ENCODE results near the gene RBBP8.
"Not testable (repeated sequence)": the region's sequence is repeated elsewhere in the genome, so short reads cannot be mapped to it uniquely, and the experiment has no call there.

The RBBP8 gene

GRCh38 chr18:22928339-22928738, 4.8 kb upstream of the RBBP8 start:
- H3K9me3 Mint-ChIP-seq: no peaks in the 10 kb centered on the region
- H3K36me3 Mint-ChIP-seq (ENCODE audit: low read depth): no peaks in the 10 kb centered on the region
- H3K27ac Mint-ChIP-seq: no peak overlapping the region
- H3K27me3 Mint-ChIP-seq: peaks cover 4% of the 10 kb centered on the region
- peaks cover 9% of the 10 kb centered on the region for H3K4me1 Mint-ChIP-seq (ENCODE audit: low read depth)
- no peak for DNase-seq
- H3K4me3 Mint-ChIP-seq: no peak overlapping the region

- no peak overlapping the region for H3K4me3 Mint-ChIP-seq
- H3K9me3 Mint-ChIP-seq: no peaks in the 10 kb centered on the region
- H3K27ac Mint-ChIP-seq: no peak overlapping the region
- H3K4me1 Mint-ChIP-seq (ENCODE audit: low read depth): peaks cover 18% of the 10 kb centered on the region
- H3K27me3 Mint-ChIP-seq: no peaks in the 10 kb centered on the region
- H3K36me3 Mint-ChIP-seq (ENCODE audit: low read depth): peaks cover 15% of the 10 kb centered on the region
- peak; percentile 79 for DNase-seq
These were observed 2.9 kb upstream of the RBBP8 start for GRCh38 chr18:22930089-22930713.

DNA sequence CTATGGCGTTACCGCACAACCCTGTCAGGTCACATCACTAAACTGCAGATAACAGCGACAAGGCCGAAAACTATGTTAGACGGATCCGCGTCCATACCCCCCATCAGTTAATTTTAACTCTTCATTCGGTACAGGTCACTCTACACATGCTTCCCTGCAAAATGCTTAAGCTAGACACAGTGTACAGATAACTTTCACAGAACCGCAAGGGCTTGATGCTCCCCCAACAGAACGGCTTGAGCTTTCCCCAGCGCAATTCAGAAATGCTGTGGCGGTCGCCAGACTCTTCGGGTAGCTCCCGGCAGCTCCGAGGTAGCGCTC, 283 bp upstream of the RBBP8 start:
- Mint-ChIP-seq H3K36me3 (ENCODE audit: low read depth) (peaks cover 35% of the 10 kb centered on the region), H3K4me3 (peak overlapping the region; percentile 91), H3K27ac (peak overlapping the region; percentile 81), H3K27me3 (no peaks in the 10 kb centered on the region), H3K4me1 (ENCODE audit: low read depth) (peaks cover 22% of the 10 kb centered on the region), H3K9me3 (no peaks in the 10 kb centered on the region)
- DNase-seq: no peak

DNA sequence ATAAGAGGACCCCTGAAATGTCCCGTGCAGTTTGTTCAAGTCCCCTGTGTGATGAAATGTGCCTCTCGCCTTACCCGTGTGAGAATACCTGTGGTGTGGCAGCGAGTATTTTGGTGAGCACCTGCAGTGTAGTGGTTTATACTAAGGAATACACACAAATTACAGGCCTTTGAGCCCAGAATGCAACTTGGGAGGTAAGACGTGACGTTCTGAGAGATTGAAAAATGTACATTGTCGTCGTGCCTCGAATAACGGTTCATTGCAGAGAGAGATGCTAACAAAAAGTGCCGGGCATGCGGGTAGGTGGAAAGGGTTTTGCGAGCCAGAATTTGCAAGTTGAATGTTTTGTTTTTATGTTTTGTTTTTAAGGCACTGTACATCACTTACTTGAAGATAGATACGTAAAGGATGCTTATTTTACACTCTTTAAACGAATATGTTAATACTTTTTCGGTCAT, 867 bp downstream of the RBBP8 start:
- Mint-ChIP-seq H3K4me1 (ENCODE audit: low read depth) (peaks cover 22% of the 10 kb centered on the region), H3K27me3 (no peaks in the 10 kb centered on the region), H3K4me3 (peak overlapping the region; percentile 91), H3K27ac (peak overlapping the region; percentile 97), H3K36me3 (ENCODE audit: low read depth) (peaks cover 46% of the 10 kb centered on the region), H3K9me3 (no peaks in the 10 kb centered on the region)
- DNase-seq: no peak

DNA sequence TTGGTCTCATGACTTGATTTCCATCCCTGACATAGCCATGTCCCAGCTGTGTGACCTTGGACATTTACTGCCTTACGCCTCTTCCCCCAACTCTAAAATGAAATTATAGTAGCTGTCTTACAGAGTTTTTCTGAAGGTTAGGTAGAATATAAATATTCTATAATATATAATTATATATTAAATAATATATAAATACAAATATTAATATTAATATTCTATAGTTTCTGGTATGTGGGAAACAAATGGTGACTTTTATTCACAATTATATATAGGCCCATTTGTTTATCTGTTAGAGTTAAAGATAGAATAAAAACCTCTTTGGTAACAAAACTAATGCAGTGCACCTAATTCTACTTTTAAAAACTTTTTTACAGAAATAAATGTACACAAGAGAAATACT, 1.7 kb downstream of the RBBP8 start:
- DNase-seq: no peak
- Mint-ChIP-seq H3K9me3 (no peaks in the 10 kb centered on the region), H3K27me3 (no peaks in the 10 kb centered on the region), H3K36me3 (ENCODE audit: low read depth) (peaks cover 54% of the 10 kb centered on the region), H3K4me3 (peak overlapping the region; percentile 91), H3K4me1 (ENCODE audit: low read depth) (peaks cover 20% of the 10 kb centered on the region), H3K27ac (peak overlapping the region; percentile 57)

GRCh38 chr18:22935431-22935830, 2.3 kb downstream of the RBBP8 start:
- H3K4me3 Mint-ChIP-seq: peak overlapping the region; percentile 67

DNA sequence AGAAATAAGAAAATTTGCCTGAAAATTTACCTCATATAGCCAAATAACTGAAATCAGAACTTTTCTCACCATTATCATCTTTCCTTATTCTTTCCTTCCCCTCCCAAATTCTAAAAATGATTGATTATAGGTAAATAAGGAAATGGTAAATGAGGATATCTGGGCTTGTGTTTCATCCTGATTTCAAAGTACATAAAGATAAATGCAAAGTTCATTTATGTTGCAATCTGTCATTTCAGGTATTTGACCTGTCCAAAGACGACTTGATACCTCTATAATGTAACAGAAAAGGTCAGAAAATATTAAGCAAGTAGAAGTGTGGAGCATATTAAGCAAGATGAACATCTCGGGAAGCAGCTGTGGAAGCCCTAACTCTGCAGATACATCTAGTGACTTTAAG, 3.4 kb downstream of the RBBP8 start:
- Mint-ChIP-seq H3K4me1 (ENCODE audit: low read depth) (peaks cover 20% of the 10 kb centered on the region), H3K27ac (no peak overlapping the region), H3K9me3 (no peaks in the 10 kb centered on the region), H3K4me3 (no peak overlapping the region), H3K36me3 (ENCODE audit: low read depth) (peaks cover 63% of the 10 kb centered on the region), H3K27me3 (no peaks in the 10 kb centered on the region)
- no peak for DNase-seq

More at GRCh38 chr18:22935431-22935830, 2.3 kb downstream of the RBBP8 start:
- Mint-ChIP-seq H3K36me3 (ENCODE audit: low read depth) (peaks cover 58% of the 10 kb centered on the region), H3K27ac (no peak overlapping the region), H3K4me1 (ENCODE audit: low read depth) (peaks cover 20% of the 10 kb centered on the region), H3K9me3 (no peaks in the 10 kb centered on the region), H3K27me3 (no peaks in the 10 kb centered on the region)
- DNase-seq: no peak

DNA sequence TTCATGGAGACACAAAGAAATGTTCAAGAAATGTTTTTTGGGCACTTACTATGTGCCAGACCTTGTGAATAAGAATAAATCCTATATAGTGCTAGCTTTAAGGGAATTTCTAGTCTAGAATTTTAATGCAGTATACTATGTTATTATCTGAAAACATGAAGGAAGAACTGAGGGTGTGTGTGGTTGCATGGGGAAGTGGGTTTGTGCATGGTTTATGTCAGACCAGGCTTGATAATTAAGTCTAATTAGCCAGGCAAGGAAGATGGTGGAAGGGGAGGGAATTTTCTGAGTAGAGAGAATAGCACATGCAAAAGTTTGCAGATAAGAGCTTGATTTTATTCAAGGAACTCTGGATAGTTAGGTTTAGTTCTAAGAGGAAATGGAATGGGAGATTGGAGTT, 6.5 kb downstream of the RBBP8 start:
- Mint-ChIP-seq H3K27ac (no peak overlapping the region), H3K9me3 (no peaks in the 10 kb centered on the region), H3K36me3 (ENCODE audit: low read depth) (peaks cover 70% of the 10 kb centered on the region), H3K4me3 (no peak overlapping the region), H3K4me1 (ENCODE audit: low read depth) (peaks cover 7% of the 10 kb centered on the region), H3K27me3 (no peaks in the 10 kb centered on the region)
- DNase-seq: no peak

GRCh38 chr18:22943847-22944246, 10.7 kb downstream of the RBBP8 start:
- no peaks in the 10 kb centered on the region for H3K9me3 Mint-ChIP-seq
- H3K36me3 Mint-ChIP-seq (ENCODE audit: low read depth): peaks cover 69% of the 10 kb centered on the region
- H3K4me3 Mint-ChIP-seq: no peak overlapping the region
- H3K27me3 Mint-ChIP-seq: no peaks in the 10 kb centered on the region
- H3K4me1 Mint-ChIP-seq (ENCODE audit: low read depth): no peaks in the 10 kb centered on the region
- H3K27ac Mint-ChIP-seq: no peak overlapping the region
- no peak for DNase-seq

DNA sequence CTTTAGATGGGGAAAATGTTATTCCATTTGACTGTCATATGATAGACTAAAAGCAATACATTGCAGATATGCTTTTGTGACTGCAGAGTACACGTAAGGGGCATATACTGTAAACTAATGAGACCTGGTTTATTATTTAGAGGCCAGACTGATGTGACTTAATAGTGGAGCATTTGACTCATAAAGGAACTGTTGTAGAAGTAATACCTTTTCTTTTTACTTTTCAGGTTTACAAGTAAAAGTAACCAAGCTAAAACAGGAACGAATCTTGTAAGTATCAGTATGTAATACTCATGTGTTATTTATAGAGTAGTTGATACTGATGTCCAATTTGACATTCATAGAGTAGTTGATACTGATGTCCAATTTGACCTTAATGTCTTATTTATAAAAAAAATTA, 13.1 kb downstream of the RBBP8 start:
- H3K4me1 Mint-ChIP-seq (ENCODE audit: low read depth): no peaks in the 10 kb centered on the region
- no peak for DNase-seq
- no peak overlapping the region for H3K4me3 Mint-ChIP-seq
- no peaks in the 10 kb centered on the region for H3K27me3 Mint-ChIP-seq
- H3K36me3 Mint-ChIP-seq (ENCODE audit: low read depth): peaks cover 73% of the 10 kb centered on the region
- no peaks in the 10 kb centered on the region for H3K9me3 Mint-ChIP-seq
- H3K27ac Mint-ChIP-seq: no peak overlapping the region

DNA sequence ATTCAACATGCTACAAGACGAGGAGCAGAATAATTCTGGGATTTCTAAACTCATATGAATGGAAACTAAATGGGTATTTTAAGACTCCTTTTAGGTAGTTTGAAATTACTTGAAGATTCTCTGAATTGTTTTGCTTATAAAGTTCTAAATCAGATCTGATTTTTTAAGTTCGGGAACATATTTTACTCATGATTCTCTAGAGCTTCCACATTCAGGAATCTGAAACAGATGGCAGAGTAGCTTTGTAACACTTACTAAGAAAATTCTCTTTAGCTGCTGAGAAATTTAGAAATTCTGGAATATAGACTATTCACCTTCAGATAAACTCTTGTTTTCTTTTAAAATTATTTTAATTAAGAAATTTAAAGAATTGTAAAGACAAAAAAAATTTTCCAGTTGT, 13.7 kb downstream of the RBBP8 start:
- H3K9me3 Mint-ChIP-seq: no peaks in the 10 kb centered on the region
- DNase-seq: no peak
- H3K4me3 Mint-ChIP-seq: no peak overlapping the region
- no peak overlapping the region for H3K27ac Mint-ChIP-seq
- peaks cover 76% of the 10 kb centered on the region for H3K36me3 Mint-ChIP-seq (ENCODE audit: low read depth)
- H3K4me1 Mint-ChIP-seq (ENCODE audit: low read depth): no peaks in the 10 kb centered on the region
- no peaks in the 10 kb centered on the region for H3K27me3 Mint-ChIP-seq

DNA sequence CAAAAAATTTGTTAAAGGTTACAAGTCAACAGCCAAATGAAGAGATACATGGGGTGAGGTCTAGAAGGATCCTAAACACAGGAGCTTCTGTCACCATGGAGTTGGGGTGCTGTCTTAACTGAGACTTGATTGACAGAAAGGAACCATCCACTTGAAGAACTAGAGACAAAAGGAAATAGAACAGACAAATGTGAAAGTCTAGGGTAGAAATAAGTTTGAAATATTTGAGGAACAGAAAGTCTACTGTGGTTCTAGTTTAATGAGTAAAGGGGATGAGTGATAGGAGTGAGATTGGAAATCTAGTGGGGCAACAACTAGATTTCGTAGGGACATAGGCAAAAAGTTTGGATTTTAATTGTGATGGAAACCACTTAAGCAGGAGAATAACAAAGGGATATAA, 18.7 kb downstream of the RBBP8 start:
- Mint-ChIP-seq H3K36me3 (ENCODE audit: low read depth) (peaks cover 87% of the 10 kb centered on the region), H3K4me3 (no peak overlapping the region)

GRCh38 chr18:22952525-22952924, 19.4 kb downstream of the RBBP8 start:
- H3K9me3 Mint-ChIP-seq: no peaks in the 10 kb centered on the region
- no peak overlapping the region for H3K4me3 Mint-ChIP-seq
- no peaks in the 10 kb centered on the region for H3K27me3 Mint-ChIP-seq
- H3K27ac Mint-ChIP-seq: no peak overlapping the region
- DNase-seq: no peak
- peaks cover 88% of the 10 kb centered on the region for H3K36me3 Mint-ChIP-seq (ENCODE audit: low read depth)
- H3K4me1 Mint-ChIP-seq (ENCODE audit: low read depth): peaks cover 16% of the 10 kb centered on the region

More for the DNA sequence above, 18.7 kb downstream of the RBBP8 start:
- Mint-ChIP-seq H3K9me3 (no peaks in the 10 kb centered on the region), H3K27ac (no peak overlapping the region), H3K27me3 (no peaks in the 10 kb centered on the region), H3K4me1 (ENCODE audit: low read depth) (peaks cover 12% of the 10 kb centered on the region)
- DNase-seq: no peak

DNA sequence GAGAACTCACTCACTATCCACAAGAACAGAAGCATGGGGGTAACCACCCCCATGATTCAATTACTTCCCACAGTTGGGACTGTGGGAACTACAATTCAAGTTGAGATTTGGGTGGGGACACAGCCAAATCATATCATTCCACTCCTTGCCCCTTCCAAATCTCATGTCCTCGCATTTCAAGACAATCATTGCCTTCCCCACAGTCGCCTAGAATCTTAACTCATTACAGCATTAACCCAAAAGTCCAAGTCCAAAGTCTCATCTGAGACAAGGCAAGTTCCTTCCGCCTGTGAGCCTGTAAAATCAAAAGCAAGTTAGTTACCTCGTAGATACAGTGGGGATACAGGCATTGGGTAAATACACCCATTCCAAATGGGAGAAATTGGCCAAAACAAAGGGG, 20.9 kb downstream of the RBBP8 start:
- peaks cover 93% of the 10 kb centered on the region for H3K36me3 Mint-ChIP-seq (ENCODE audit: low read depth)
- not testable (repeated sequence) for H3K4me3 Mint-ChIP-seq, H3K27me3 Mint-ChIP-seq, DNase-seq, H3K9me3 Mint-ChIP-seq, H3K27ac Mint-ChIP-seq
- peaks cover 16% of the 10 kb centered on the region for H3K4me1 Mint-ChIP-seq (ENCODE audit: low read depth)

DNA sequence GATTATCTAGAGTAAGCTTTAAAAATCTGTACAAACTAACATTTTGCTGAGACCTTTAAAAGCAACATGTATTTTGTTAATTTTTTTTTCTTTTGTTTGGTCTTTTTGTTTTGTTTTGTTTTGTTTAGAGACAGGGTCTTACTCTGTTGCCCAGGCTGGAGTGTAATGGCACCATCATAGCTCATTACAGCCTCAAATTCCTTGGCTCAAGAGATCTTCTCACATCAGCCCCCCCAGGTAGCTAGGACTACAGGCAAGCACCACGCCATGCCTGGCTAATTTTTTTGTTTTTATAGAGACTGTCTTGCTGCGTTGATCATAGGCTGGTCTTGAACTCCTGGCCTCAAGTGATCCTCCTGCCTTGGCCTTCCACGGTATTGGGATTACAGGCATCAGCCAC, 23.1 kb downstream of the RBBP8 start:
- H3K4me3 Mint-ChIP-seq: no peak overlapping the region
- H3K36me3 Mint-ChIP-seq (ENCODE audit: low read depth): peaks cover 84% of the 10 kb centered on the region
- no peaks in the 10 kb centered on the region for H3K27me3 Mint-ChIP-seq
- no peak for DNase-seq
- no peaks in the 10 kb centered on the region for H3K9me3 Mint-ChIP-seq
- H3K27ac Mint-ChIP-seq: no peak overlapping the region
- peaks cover 16% of the 10 kb centered on the region for H3K4me1 Mint-ChIP-seq (ENCODE audit: low read depth)

DNA sequence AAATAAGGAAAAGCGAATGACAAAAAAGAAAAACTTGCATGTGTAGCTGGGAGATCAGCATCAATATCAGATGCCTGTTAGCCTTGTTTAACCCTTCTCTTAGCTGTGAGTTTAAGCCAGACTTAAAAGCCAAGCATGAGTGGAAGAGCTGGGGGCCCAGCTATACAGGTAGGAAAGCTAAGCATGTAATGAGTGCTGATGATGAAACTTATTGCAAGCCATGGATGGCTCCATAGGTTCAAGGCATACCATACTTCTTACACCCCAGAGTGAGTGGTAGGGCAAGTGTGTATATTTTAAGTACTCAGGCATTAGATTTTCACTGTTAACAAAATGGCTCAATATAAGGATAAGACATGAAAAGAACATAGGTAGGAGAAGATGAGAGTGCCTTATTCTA, 28.0 kb downstream of the RBBP8 start:
- no peaks in the 10 kb centered on the region for H3K27me3 Mint-ChIP-seq
- no peaks in the 10 kb centered on the region for H3K9me3 Mint-ChIP-seq
- peaks cover 14% of the 10 kb centered on the region for H3K4me1 Mint-ChIP-seq (ENCODE audit: low read depth)
- H3K4me3 Mint-ChIP-seq: no peak overlapping the region
- no peak overlapping the region for H3K27ac Mint-ChIP-seq
- no peak for DNase-seq
- peaks cover 78% of the 10 kb centered on the region for H3K36me3 Mint-ChIP-seq (ENCODE audit: low read depth)
